HepG2 (cell line): ENCODE measurements around the gene ELP5. TPM values are rescaled to one million over a fixed set of nuclear protein-coding genes. Genes with fewer than 3 reads are reported as not detected.

Source experiments
- ATF2 ChIP-seq: sonication (generic); formaldehyde crosslinking; IDR thresholded peaks from 2 replicates; pipeline ENCODE4 v1.4.0; 2020; ENCODE audit warnings: missing genetic modification reagents
- CBX5 ChIP-seq: sonication (generic); formaldehyde crosslinking; IDR thresholded peaks from 2 replicates; pipeline ENCODE4 v1.4.0; 2020; ENCODE audit warnings: missing genetic modification reagents, borderline replicate concordance
- CENPBD1 ChIP-seq: sonication (generic); formaldehyde crosslinking; IDR thresholded peaks from 2 replicates; pipeline ENCODE4 v1.8.0; 2022; ENCODE audit warnings: missing genetic modification reagents, low read depth, mild to moderate bottlenecking, borderline replicate concordance
- FUBP1 ChIP-seq: sonication (generic); formaldehyde crosslinking; IDR thresholded peaks from 2 replicates; pipeline ENCODE4 v1.5.1; 2020; ENCODE audit warnings: missing genetic modification reagents, mild to moderate bottlenecking, borderline replicate concordance
- MATR3 ChIP-seq: sonication (generic); formaldehyde crosslinking; IDR thresholded peaks from 2 replicates; pipeline ENCODE4 v1.4.0; 2020; ENCODE audit warnings: missing genetic modification reagents
- PBX3 ChIP-seq: sonication (generic); formaldehyde crosslinking; IDR thresholded peaks from 2 replicates; pipeline ENCODE4 v1.8.1; 2023; ENCODE audit warnings: missing genetic modification reagents, inconsistent platforms, borderline replicate concordance
- SIX4 ChIP-seq: sonication (generic); formaldehyde crosslinking; IDR thresholded peaks from 2 replicates; pipeline ENCODE4 v1.4.0; 2020; ENCODE audit warnings: missing genetic modification reagents
- SP140L ChIP-seq: sonication (generic); formaldehyde crosslinking; IDR thresholded peaks from 2 replicates; pipeline ENCODE4 v1.4.0; 2020; ENCODE audit warnings: missing genetic modification reagents, borderline replicate concordance
- SRSF9 ChIP-seq: fragments of 200-400 bp; formaldehyde crosslinking; IDR thresholded peaks from 2 replicates; pipeline ENCODE4 v1.6.1; 2018; ENCODE audit warnings: borderline replicate concordance, mild to moderate bottlenecking, low read depth, low read length; ENCODE audit not compliant: insufficient read depth, poor library complexity, severe bottlenecking
- TOPORS ChIP-seq: sonication (generic); formaldehyde crosslinking; IDR thresholded peaks from 2 replicates; pipeline ENCODE4 v1.8.0; 2023; ENCODE audit warnings: mild to moderate bottlenecking, missing genetic modification reagents
- ZFX ChIP-seq: sonication (generic); formaldehyde crosslinking; IDR thresholded peaks from 2 replicates; pipeline ENCODE4 v1.4.0; 2020; ENCODE audit warnings: mild to moderate bottlenecking, low read depth, missing genetic modification reagents, moderate library complexity
- ZFYVE20 ChIP-seq: sonication (generic); formaldehyde crosslinking; IDR thresholded peaks from 2 replicates; pipeline ENCODE4 v1.8.0; 2023; ENCODE audit warnings: low read depth, mild to moderate bottlenecking, moderate library complexity, missing genetic modification reagents, borderline replicate concordance
- ZNF558 ChIP-seq: sonication (generic); formaldehyde crosslinking; IDR thresholded peaks from 2 replicates; pipeline ENCODE4 v1.9.0; 2022; ENCODE audit warnings: mild to moderate bottlenecking, missing genetic modification reagents, borderline replicate concordance
- ZNF562 ChIP-seq: sonication (generic); formaldehyde crosslinking; IDR thresholded peaks from 2 replicates; pipeline ENCODE4 v1.8.0; 2022; ENCODE audit warnings: missing genetic modification reagents, borderline replicate concordance
- ZNF800 ChIP-seq: sonication (generic); formaldehyde crosslinking; IDR thresholded peaks from 2 replicates; pipeline ENCODE4 v1.4.0; 2020; ENCODE audit warnings: missing genetic modification reagents
- polyA plus RNA-seq, 8 experiments: library from polyadenylated mRNA; depleted of rRNA in 3 of 8; stranded (reverse) in 7 of 8; unstranded in 1 of 8; fragments of >200 nt; fragmentation: Illumina TruSeq in 4 of 8; extraction: Trizol in 4 of 8; gene quantifications; 2 replicates each; pipeline versions ENCODE4 v1.2.1 to v1.2.3, GENCODE V29; 2011 to 2016; ENCODE audit warnings: low read depth in 4 of 8, missing spikeins in 1 of 8, mixed read lengths in 1 of 8; ENCODE audit not compliant: insufficient read depth in 1 of 8
- total RNA-seq, 5 experiments: library from RNA; depleted of rRNA; stranded (reverse); fragments of >200 nt; fragmentation: Illumina TruSeq; extraction: Trizol; gene quantifications; 2 replicates each; pipeline ENCODE4 v1.2.3, GENCODE V29; 2016; ENCODE audit warnings: low read depth in 1 of 5

ELP5 gene
- total and polyA plus RNA-seq, 2 of the 13 experiments (the other 11 are each of a cell fraction or from before 2014, with no cell fraction given), result 67.6 to 69.8 TPM

- no peak for TF ChIP-seq FUBP1 (CRISPR knock-in tag)
- TF ChIP-seq SP140L (CRISPR knock-in tag), result no peak
- no peak for TF ChIP-seq ZFYVE20 (CRISPR knock-in tag)
- no peak for TF ChIP-seq ZNF558
- no peak for TF ChIP-seq CENPBD1 (CRISPR knock-in tag)
- TF ChIP-seq ZNF562, result no peak
- no peak for TF ChIP-seq PBX3 (CRISPR knock-in tag)
- TF ChIP-seq CBX5 (CRISPR knock-in tag), result no peak
- no peak for TF ChIP-seq SRSF9
- TF ChIP-seq SIX4, result peak; percentile 78
- TF ChIP-seq MATR3, result no peak
- TF ChIP-seq ZNF800 (CRISPR knock-in tag), result no peak
- no peak for TF ChIP-seq ATF2 (CRISPR knock-in tag)
- peak; percentile 23; the same call in 1 of the 2 replicates for TF ChIP-seq ZFX (CRISPR knock-in tag)
- no peak for TF ChIP-seq TOPORS (CRISPR knock-in tag)
Measured at GRCh38 chr17:7281953-7282751, 30.1 kb downstream of the ELP5 start (continued).
